ENCODE measurements around the gene CBX4. TPM values are rescaled to one million over a fixed set of nuclear protein-coding genes. Genes with fewer than 3 reads are reported as not detected.

The CBX4 gene
- total and polyA plus RNA-seq, 2 of the 13 experiments (the other 11 are each of a cell fraction or from before 2014, with no cell fraction given) = 25.8 to 50.8 TPM

- TF ChIP-seq, protein P1, sequence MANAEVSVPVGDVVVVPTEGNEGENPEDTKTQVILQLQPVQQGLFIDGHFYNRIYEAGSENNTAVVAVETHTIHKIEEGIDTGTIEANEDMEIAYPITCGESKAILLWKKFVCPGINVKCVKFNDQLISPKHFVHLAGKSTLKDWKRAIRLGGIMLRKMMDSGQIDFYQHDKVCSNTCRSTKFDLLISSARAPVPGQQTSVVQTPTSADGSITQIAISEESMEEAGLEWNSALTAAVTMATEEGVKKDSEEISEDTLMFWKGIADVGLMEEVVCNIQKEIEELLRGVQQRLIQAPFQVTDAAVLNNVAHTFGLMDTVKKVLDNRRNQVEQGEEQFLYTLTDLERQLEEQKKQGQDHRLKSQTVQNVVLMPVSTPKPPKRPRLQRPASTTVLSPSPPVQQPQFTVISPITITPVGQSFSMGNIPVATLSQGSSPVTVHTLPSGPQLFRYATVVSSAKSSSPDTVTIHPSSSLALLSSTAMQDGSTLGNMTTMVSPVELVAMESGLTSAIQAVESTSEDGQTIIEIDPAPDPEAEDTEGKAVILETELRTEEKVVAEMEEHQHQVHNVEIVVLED (CRISPR knock-in tag; IDR thresholded peaks at IDR 0.05; ENCODE audit: borderline replicate concordance) = 0 out of 2 replicates have a peak, but pooled peaks have one; percentile 9
- TF ChIP-seq, protein P2, sequence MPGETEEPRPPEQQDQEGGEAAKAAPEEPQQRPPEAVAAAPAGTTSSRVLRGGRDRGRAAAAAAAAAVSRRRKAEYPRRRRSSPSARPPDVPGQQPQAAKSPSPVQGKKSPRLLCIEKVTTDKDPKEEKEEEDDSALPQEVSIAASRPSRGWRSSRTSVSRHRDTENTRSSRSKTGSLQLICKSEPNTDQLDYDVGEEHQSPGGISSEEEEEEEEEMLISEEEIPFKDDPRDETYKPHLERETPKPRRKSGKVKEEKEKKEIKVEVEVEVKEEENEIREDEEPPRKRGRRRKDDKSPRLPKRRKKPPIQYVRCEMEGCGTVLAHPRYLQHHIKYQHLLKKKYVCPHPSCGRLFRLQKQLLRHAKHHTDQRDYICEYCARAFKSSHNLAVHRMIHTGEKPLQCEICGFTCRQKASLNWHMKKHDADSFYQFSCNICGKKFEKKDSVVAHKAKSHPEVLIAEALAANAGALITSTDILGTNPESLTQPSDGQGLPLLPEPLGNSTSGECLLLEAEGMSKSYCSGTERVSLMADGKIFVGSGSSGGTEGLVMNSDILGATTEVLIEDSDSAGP (CRISPR knock-in tag; IDR thresholded peaks at IDR 0.05; ENCODE audit: borderline replicate concordance) = no peak
- TF ChIP-seq ZC3H4 (CRISPR knock-in tag; IDR thresholded peaks at IDR 0.05; ENCODE audit: borderline replicate concordance) = peak; percentile 78; the same call in 1 of the 2 replicates
- 0 out of 2 replicates have a peak, but pooled peaks have one; percentile 3 for TF ChIP-seq NFATC3 (CRISPR knock-in tag; IDR thresholded peaks at IDR 0.05)
- 0 out of 2 replicates have a peak, but pooled peaks have one; percentile 0 for TF ChIP-seq SATB2 (CRISPR knock-in tag; IDR thresholded peaks at IDR 0.05)
- 0 out of 2 replicates have a peak, but pooled peaks have one; percentile 3 for TF ChIP-seq ZNF276 (CRISPR knock-in tag; IDR thresholded peaks at IDR 0.05; ENCODE audit: low read depth)
- peak; percentile 77 for TF ChIP-seq PATZ1 (CRISPR knock-in tag; IDR thresholded peaks at IDR 0.05)
- TF ChIP-seq ZFP37 (CRISPR knock-in tag; IDR thresholded peaks at IDR 0.05; ENCODE audit: borderline replicate concordance) = peak; percentile 5; the same call in 1 of the 2 replicates
- no peak for TF ChIP-seq SOX6 (IDR thresholded peaks at IDR 0.05)
- TF ChIP-seq SOX6 (CRISPR knock-in tag; IDR thresholded peaks at IDR 0.05) = no peak
- peak; percentile 44; the same call in 1 of the 2 replicates for TF ChIP-seq TGIF2 (CRISPR knock-in tag; IDR thresholded peaks at IDR 0.05)
- TF ChIP-seq BCL6 (CRISPR knock-in tag; IDR thresholded peaks at IDR 0.05) = no peak
- no peak for TF ChIP-seq WIZ (CRISPR knock-in tag; IDR thresholded peaks at IDR 0.05)
- TF ChIP-seq RXRB (CRISPR knock-in tag; IDR thresholded peaks at IDR 0.05; ENCODE audit: borderline replicate concordance) = no peak
- TF ChIP-seq ZNF337 (CRISPR knock-in tag; IDR thresholded peaks at IDR 0.05; ENCODE audit: borderline replicate concordance, low read depth) = no peak
- no peak for TF ChIP-seq ZNF274 (CRISPR knock-in tag; IDR thresholded peaks at IDR 0.05)
- peak; percentile 63; the same call in 1 of the 2 replicates for TF ChIP-seq POLR2AphosphoS5 (IDR thresholded peaks at IDR 0.05; ENCODE audit: low read depth, low read length)
- peak; percentile 4; the same call in 1 of the 2 replicates for TF ChIP-seq ZNF350 (CRISPR knock-in tag; IDR thresholded peaks at IDR 0.05; ENCODE audit: borderline replicate concordance, low read depth)
- TF ChIP-seq REST (IDR thresholded peaks at IDR 0.05; ENCODE audit: borderline replicate concordance in 1 of 2, low read depth in 1 of 2, low read length in 2 of 2) = no peak
These were observed 6.3 kb upstream of the CBX4 start (continued) for GRCh38 chr17:79845601-79845949.
